GM21717 (cell line): Measurements from ENCODE around the gene CMTM2.
"Not testable (repeated sequence)": the region's sequence is repeated elsewhere in the genome, so short reads cannot be mapped to it uniquely, and the experiment has no call there.

ENCODE experiments used
- ATAC-seq: cut with Tn5 transposase; IDR thresholded peaks from one replicate; pipeline ENCODE4 v1.9.1; 2021; ENCODE audit warnings: mild to moderate bottlenecking, moderate library complexity; ENCODE audit not compliant: unreplicated experiment

CMTM2 gene

DNA sequence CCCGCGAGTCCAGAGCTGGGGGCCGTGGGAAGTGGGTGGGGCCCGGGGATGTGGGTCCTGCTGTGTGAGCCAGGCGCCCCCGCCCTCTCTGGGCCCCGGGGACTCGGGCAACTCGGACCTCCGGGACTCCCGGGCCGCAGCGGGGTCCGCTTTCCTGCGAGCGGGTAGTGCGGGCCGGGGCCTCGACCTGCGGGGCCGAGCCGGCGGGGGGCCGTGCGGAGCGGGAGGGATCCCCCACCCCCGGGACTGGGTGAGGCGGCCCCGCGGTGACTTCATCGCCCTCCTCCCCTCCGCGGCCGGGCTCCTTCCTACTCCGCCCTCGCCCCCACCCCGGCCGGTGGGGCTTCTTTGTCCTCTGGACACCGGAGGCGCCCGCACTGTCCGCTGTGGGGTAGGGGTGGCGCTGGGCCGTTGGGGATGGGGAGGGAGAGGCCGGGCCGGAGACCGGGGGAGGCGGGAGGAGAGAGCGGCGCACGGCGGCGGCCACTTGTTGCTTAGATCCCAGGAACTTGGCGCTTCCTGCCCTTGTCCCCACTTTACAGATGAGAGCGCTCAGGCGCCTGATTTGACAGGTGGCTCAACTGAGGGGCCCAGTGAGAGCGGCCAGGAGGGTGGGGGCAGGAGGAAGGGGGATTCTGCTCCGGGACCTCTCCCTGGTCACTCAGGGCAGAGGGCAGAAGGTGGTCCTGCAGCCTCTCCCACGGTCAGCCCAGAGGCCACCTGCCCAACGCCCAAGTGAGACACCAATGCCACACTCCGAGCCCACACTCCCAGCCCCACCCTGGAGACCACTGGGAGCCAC, 26.1 kb downstream of the CMTM2 start:
- ATAC-seq: no peak

- peak; percentile 40 for ATAC-seq
Observed at GRCh38 chr16:66605979-66606751, 26.9 kb downstream of the CMTM2 start.

DNA sequence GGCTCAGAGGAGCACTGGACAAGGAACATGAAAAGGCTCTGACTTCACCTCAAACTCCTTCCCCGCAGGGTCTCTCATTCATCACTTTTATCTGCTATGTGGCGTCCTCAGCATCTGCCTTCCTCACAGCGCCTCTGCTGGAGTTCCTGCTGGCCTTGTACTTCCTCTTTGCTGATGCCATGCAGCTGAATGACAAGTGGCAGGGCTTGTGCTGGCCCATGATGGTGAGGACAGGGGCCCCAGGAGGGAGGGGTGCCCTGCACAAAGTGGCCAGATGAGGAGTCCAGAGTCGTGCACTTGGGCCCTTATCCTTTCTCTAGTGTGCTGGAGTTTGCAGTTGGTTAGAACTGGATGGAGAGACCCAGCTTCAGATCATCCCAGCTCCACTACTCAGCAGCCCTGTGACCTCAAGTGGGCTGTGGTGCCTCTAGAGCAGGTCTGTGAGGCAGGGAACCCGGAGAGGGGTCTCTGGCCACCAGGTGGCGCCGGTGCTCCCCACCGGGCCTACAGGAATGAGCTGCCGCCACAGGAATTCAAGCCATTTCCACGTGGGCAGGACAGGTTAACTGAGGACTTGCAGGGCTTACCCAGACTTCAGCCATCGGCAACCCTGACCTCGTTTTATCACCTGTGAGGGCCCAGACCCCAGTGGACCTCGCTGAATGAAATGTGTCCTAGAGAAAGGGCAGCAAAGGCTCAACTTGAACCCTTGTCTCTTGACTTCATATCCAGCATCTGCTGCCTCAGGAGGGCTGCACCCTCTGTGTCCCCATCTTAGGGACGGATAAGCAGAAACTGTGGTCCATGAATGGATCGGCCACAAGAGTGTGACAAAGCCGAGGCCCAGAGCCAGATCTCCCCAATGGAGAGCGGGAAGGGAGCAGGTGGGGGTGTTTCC, 29.2 kb downstream of the CMTM2 start:
- peak; percentile 54 for ATAC-seq

DNA sequence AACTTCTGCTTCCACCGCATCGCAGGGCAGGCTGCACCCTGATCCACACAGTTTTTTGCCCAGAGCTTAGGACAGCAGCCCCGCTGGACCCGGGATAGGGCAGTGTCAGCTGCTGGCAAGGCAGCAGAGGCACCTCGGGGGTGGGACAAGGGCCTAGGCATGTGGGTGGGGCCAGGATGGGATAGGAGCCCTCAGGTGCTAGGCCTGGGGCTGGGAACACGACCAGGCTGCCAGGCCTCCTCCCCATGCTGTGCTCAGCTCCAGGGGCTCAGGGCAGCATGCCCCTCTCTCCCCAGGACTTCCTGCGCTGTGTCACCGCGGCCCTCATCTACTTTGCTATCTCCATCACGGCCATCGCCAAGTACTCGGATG, 29.9 kb downstream of the CMTM2 start:
- no peak for ATAC-seq

- no peak for ATAC-seq
Observed at GRCh38 chr16:66610111-66610820, 31.0 kb downstream of the CMTM2 start.

GRCh38 chr16:66611911-66612310, 32.6 kb downstream of the CMTM2 start:
- not testable (repeated sequence) for ATAC-seq

- no peak for ATAC-seq
Observed at GRCh38 chr16:66612422-66612821, 33.2 kb downstream of the CMTM2 start.

GRCh38 chr16:66614161-66614802, 35.0 kb downstream of the CMTM2 start:
- no peak for ATAC-seq

- no peak for ATAC-seq
Observed at GRCh38 chr16:66616169-66616568, 36.9 kb downstream of the CMTM2 start.

- no peak for ATAC-seq
Observed at GRCh38 chr16:66616592-66616991, 37.3 kb downstream of the CMTM2 start.

DNA sequence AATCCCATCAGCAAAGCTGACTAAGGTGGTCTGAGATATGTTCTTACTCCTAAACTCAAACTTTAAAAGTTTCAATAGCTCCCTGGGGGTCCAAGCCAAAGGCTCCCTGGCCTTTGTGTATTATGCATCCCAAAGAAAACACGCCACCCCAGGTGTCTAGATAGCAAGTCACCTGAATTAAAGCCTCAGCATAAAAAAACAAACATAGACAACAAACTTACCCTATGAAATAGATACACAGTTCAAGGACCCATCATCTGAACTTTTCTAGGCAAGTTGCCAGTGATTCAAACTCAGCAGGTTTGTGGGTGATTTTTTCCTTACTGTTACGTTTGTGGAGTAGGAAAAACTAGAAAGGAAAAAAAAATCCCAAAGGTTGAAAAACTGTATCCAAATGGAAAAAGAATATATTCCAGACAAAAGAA, 37.8 kb downstream of the CMTM2 start:
- ATAC-seq: no peak

DNA sequence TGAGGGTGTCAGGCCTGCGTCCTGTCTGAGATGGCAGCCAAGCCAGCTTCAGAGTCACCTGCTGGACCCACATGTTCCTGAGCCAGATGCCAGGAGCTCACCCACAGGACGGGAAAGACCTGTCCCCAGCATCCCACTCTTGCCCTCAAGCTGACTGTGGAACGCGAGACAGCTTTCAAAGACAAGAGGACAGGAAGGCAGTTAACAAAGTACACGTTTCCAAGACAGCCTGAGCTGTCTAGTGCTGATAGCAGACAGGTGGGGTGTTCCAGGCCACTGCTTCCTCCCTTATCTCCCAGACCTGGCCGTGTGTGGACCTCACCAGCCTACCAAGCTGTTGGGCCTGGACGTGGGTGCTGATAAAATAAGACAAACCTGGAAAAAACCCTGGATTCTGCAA, 38.5 kb downstream of the CMTM2 start:
- ATAC-seq: no peak

GRCh38 chr16:66618588-66619375, 39.5 kb downstream of the CMTM2 start:
- ATAC-seq: no peak

DNA sequence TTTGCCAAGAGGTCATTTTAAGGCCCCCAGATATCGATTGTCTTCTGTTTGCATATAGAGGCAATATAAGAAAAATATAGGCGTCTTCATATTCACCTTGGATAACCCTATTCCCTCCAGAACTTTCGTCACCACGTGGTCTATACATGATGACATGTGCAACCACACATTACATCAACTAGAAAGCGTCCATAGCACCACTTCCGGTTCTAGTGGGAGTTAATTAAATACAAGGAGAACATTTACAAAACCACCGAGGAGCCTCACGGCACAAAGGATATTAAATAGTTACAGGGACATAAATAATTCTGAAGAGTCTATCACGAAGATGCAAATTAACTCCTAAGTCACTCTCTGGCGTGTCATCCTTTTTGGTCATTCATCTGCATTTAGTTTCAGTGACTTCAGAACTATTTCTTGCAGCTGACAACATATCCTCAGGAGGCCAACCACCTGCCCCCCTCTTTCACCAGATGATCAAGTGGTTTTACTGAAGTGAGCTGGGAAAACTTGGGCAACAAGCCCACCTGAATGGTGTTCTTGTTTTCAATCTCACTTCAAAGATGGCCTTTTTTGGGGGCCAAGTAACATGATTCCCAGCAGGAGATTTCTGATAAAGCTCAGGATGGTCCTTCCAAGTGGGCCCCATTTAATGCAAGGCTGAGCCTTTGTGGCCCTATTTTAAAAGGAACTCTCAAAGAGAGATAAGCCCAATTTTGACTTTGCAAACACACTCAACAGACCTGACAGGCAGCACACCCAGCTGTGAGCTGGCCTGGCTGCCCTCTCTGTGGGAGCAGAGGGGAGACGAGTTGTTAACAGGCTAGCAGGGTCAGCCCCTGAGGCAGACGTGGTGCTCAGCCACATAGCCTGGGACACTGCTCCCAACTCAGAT, 40.5 kb downstream of the CMTM2 start:
- ATAC-seq: no peak

GRCh38 chr16:66620429-66620795, 41.1 kb downstream of the CMTM2 start:
- no peak for ATAC-seq

DNA sequence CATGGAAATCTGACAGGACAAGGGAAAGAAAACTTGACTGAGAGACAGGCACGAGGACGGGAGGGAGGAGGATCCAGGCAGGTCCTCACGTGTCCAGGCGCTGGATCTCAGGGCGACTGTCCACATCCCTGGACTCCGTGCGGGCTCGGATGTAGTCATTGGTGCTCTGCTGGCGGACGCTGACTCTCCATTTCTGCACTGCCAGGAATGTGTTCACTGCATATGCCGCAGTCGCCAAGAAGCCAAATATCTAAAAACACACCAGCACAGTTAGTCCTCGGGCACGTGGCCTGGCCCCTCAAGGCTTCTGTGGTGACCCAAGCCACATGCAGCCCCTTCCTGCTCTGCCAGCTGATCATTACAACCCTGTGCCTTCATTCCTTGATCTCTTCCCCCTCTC, 42.7 kb downstream of the CMTM2 start:
- no peak for ATAC-seq

DNA sequence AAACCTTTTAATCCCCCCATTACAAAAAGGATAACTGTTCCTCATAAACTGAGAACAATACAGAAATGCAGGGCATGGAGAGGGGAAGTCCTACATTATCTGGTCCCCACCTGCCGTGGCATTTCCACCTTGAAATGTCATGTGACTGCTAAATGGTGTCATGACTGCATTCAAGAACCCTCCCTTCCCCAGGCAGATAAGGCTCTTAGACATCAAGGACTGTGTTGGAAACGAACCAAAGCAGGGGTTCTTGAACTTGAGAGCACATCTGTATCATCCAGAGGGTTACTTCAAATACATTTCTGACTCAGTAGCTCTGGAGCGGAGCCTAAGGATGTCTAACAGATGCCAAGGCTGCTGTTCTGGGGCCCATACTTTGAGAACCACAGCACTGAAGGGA, 43.6 kb downstream of the CMTM2 start:
- no peak for ATAC-seq

DNA sequence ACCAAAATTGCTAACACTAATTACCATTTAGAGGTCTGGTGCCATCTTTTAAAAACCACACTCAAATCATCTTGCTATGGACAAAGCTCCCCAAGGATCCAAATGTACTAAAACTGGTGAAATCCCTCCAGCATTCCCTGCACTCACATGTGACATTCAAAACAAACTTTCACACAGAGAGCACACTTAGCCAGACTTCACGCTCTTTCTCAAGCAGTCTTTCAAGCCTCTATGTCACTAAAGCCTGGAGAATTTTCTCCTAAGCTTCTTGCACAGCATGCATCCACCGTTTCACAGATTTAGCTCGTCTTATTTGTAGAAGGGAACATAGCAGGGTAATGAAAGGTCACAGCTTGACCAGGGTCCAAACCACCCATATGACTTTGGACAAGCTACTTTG, 44.5 kb downstream of the CMTM2 start:
- no peak for ATAC-seq
